ENCODE measurements around the gene EREG. TPM values are rescaled to one million over a fixed set of nuclear protein-coding genes. Genes with fewer than 3 reads are reported as not detected.
A peak's percentile ranks its signal among the peaks of the same experiment; 100 is the strongest.

The EREG gene
- total RNA-seq, 1 donor: 15.0 TPM

DNA sequence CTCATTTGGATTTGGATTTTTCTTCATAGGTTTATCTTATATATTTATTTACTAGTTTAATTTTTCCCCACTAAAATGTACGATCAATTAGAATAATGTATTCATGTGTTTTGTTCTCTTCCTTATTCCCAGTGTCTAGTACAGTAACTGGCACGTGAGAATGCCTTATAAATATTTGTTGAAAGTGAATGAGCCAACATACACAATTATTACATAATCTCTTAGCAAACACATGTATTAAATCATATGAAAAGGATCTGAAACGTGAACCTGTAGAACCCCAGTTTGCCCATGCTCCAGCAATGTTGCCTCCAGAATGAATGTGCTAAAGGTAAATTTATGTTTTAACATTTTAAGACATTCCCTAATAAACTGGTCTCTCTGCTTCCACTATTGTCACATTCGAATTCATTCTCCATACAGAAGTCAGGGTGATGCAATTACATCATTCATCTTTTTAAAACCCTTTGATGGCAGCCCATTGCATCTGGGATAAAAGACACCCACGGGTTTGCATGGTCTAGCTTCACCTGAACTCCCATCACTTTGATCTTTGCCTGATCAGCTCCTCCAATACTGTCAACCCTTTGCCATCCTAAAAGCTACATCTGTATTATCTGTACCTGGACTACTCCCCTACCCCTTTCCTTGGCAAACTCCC lies 49.3 kb downstream of the EREG start:
- no peak overlapping the region for H3K4me3 ChIP-seq (ENCODE audit: low read depth, low read length)
- TF ChIP-seq, protein P1, sequence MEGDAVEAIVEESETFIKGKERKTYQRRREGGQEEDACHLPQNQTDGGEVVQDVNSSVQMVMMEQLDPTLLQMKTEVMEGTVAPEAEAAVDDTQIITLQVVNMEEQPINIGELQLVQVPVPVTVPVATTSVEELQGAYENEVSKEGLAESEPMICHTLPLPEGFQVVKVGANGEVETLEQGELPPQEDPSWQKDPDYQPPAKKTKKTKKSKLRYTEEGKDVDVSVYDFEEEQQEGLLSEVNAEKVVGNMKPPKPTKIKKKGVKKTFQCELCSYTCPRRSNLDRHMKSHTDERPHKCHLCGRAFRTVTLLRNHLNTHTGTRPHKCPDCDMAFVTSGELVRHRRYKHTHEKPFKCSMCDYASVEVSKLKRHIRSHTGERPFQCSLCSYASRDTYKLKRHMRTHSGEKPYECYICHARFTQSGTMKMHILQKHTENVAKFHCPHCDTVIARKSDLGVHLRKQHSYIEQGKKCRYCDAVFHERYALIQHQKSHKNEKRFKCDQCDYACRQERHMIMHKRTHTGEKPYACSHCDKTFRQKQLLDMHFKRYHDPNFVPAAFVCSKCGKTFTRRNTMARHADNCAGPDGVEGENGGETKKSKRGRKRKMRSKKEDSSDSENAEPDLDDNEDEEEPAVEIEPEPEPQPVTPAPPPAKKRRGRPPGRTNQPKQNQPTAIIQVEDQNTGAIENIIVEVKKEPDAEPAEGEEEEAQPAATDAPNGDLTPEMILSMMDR (IDR thresholded peaks at IDR 0.05; ENCODE audit: insufficient read depth, low read length): no peak
- no peak for DNase-seq (ENCODE audit: low read depth)

DNA sequence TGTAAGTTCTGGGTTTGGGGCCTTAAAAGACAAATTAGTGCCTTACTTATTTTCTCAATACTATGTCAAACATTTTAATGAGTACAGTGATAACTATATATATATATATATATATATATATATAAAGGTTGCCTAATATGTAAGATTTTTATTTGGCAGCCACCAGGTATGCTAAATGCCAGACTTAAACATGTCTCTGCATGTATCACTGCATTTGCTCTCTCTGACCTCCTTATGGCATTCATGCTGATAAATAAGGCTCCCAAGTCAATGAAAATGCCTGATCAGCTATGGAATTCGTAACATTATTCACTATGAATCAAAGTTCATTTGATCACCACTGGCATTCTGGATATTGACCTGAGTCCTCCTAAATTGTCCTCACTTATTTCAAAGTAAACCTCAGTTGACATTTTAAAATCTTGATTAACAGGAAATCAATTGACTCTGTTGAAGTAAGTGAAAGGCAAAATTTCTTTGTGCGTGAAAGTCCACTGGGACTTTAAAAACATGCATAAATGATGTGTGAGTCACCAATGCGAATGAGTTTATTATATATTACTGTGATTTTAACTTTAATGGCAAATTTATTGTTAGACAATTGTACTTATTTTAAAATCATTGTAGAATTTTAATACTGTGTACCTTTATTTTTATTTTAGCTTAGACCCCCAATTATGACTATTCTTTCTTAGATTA lies 50.8 kb downstream of the EREG start:
- TF ChIP-seq, protein P1 (IDR thresholded peaks at IDR 0.05; ENCODE audit: insufficient read depth, low read length): no peak
- H3K4me3 ChIP-seq (ENCODE audit: low read depth, low read length): no peak overlapping the region
- DNase-seq (ENCODE audit: low read depth): no peak

DNA sequence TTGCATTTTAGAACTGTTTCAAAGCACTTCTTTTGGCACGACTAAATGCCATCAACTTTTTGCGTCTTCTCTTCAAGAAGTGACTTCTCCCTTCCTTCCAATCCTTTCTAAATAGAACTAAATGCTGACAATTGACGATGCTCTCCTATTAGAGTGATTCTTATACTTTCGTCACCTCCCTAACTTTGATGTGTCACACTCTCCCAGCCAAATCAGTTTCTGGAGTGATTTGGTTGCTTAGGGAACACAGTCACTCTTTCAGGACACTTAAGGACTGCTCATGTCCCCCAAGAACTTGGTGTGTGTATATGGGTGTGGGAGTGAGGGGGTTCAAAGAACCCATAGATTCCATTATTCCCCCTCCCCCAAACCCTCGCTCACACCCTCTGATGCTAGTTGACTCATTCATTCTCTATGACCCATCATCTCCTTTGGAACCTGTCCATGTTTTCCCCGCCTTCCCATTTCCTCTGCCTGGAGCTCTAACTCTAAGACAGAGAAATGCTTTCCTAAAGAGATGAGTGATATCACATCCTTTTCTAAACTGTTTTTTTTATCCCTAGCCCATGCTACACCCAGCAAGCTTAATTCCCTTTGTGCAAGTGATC lies 53.2 kb downstream of the EREG start:
- peak; percentile 79 for DNase-seq (ENCODE audit: low read depth)
- TF ChIP-seq, protein P1 (IDR thresholded peaks at IDR 0.05; ENCODE audit: insufficient read depth, low read length): no peak
- no peak overlapping the region for H3K4me3 ChIP-seq (ENCODE audit: low read depth, low read length)

DNA sequence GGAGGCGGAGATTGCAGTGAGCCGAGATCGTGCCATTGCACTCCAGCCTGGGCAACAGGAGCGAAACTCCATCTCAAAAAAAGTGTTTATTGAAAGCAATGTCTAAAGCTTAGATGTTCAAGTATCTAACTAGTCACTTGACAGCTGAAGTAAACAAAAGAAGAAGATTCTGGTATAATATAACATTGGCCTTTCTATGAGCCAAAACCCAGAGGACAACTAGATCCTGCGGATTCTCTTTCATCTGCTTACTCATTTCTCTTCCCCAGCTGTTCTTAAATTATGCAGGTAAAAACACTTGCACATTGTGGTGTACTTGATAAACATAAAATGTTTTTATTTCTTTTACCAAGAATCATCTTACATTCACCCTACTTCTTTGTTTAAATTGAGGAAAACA lies 55.9 kb downstream of the EREG start:
- no peak overlapping the region for H3K4me3 ChIP-seq (ENCODE audit: low read depth, low read length)
- DNase-seq (ENCODE audit: low read depth): no peak
- TF ChIP-seq, protein P1 (IDR thresholded peaks at IDR 0.05; ENCODE audit: insufficient read depth, low read length): no peak

DNA sequence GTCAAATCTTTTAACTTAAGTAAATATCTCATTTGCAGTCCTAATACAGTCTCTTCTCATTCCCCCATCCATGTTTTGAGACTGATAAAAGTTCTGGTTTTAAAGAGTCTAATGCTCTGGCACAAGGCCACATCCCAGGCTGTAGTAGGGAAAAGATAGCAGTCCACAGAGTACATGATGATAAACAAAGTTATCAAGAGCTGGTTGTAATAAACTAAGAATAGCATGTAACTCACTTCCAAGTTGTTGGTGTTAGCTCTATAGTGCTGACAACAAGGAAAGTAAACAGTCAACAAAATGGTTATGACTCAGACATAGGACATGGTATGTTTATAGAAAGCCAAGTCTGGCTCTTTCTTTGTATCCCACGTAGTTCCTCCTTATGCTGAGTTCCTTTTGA lies 58.2 kb downstream of the EREG start:
- H3K4me3 ChIP-seq (ENCODE audit: low read depth, low read length): no peak overlapping the region
- peak; percentile 57 for DNase-seq (ENCODE audit: low read depth)
- TF ChIP-seq, protein P1 (IDR thresholded peaks at IDR 0.05; ENCODE audit: insufficient read depth, low read length): no peak

DNA sequence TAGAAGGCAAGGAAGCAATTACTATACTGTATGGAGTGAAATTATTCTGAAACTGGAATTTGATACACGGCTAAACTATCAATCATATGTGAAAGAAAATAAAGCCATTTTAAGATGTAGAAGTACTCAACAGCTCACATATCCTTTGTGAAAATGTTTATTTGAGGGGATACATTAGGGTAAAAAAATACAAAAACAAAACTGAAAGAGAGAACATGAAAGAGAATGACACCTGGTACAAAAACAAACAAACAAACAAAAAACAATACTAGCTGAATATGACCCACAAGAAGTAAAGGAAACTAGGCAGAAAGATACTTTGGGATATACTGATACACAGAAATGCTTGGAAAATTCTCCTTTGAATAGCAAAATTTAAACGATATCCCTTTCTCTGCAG lies 59.2 kb downstream of the EREG start:
- TF ChIP-seq, protein P1 (IDR thresholded peaks at IDR 0.05; ENCODE audit: insufficient read depth, low read length): no peak
- H3K4me3 ChIP-seq (ENCODE audit: low read depth, low read length): no peak overlapping the region
- no peak for DNase-seq (ENCODE audit: low read depth)
